K562 (cell line): ENCODE data around the gene RSRC1. TPM values are rescaled to one million over a fixed set of nuclear protein-coding genes. Genes with fewer than 3 reads are reported as not detected.
A peak's percentile ranks its signal among the peaks of the same experiment; 100 is the strongest.

Source experiments
- CHAMP1 ChIP-seq: fragments of 450-650 bp; IDR thresholded peaks from 2 replicates; pipeline ENCODE4 v1.6.1; 2016; ENCODE audit warnings: mild to moderate bottlenecking
- CTCF ChIP-seq, 3 experiments: IDR thresholded peaks in 2 of 3; conservative IDR thresholded peaks in 1 of 3; 2 replicates each; pipeline ENCODE4 v1.5.1; 2011 to 2012; ENCODE audit warnings: low read length in 3 of 3, mild to moderate bottlenecking in 3 of 3, control low read depth in 2 of 3, improper control_type of control experiment in 1 of 3, inconsistent platforms in 1 of 3, low read depth in 1 of 3, mixed read lengths in 1 of 3, moderate library complexity in 1 of 3; ENCODE audit not compliant: insufficient read depth in 2 of 3
- HLTF ChIP-seq: fragments of 450-650 bp; IDR thresholded peaks from 2 replicates; pipeline ENCODE4 v1.6.1; 2016
- REST ChIP-seq, 2 experiments: fragments of 450-650 bp; formaldehyde crosslinking in 1 of 2; IDR thresholded peaks; 2 replicates each; pipeline versions ENCODE4 v1.4.0 to v1.6.1; 2014 to 2020; ENCODE audit warnings: mild to moderate bottlenecking in 2 of 2, borderline replicate concordance in 1 of 2, low read depth in 1 of 2
- RNF2 ChIP-seq: sonication (generic); IDR thresholded peaks from 2 replicates; pipeline ENCODE4 v1.6.1; 2016
- ZNF57 ChIP-seq: fragments of 450-650 bp; formaldehyde crosslinking; IDR thresholded peaks from 2 replicates; pipeline ENCODE4 v1.4.0; 2020; ENCODE audit warnings: mild to moderate bottlenecking, moderate library complexity
- polyA plus RNA-seq, 8 experiments: library from polyadenylated mRNA; depleted of rRNA in 4 of 8; stranded (reverse) in 5 of 8; unstranded in 3 of 8; fragments of >200 nt; fragmentation: Nextera tagmentation in 2 of 8; fragmentation: Illumina TruSeq in 1 of 8; extraction: Ambion mirVana in 2 of 8; extraction: Trizol in 1 of 8; gene quantifications; 2 replicates each; pipeline versions ENCODE4 v1.2.1 to v1.2.3, GENCODE V29; 2011 to 2014; ENCODE audit warnings: inconsistent platforms in 1 of 8, missing spikeins in 1 of 8
- total RNA-seq, 7 experiments: library from RNA; depleted of rRNA in 6 of 7; stranded (reverse); fragments of >200 nt in 6 of 7; fragmentation: Illumina TruSeq in 2 of 7; extraction: Trizol in 2 of 7; gene quantifications; 2 replicates each; pipeline versions ENCODE4 v1.2.1 to v1.2.3, GENCODE V29; 2011 to 2021; ENCODE audit warnings: low replicate concordance in 1 of 7

The RSRC1 gene
- total and polyA plus RNA-seq, 9 of the 15 experiments (the other 6 are each of a cell fraction or from before 2014, with no cell fraction given), result 19.3 to 128 (median 75.5) TPM

- TF ChIP-seq CHAMP1 (0 out of 2 replicates have a peak, but pooled peaks have one; percentile 19), CTCF (IDR thresholded peaks at IDR 0.05 in 2 of 3, conservative IDR thresholded peaks at IDR 0.05 in 1 of 3; ENCODE audit: insufficient read depth in 2 of 3, low read depth in 1 of 3, low read length in 3 of 3) (peak; percentile 34 to 48 (median 43); a peak in 4 of 6 replicates), REST (IDR thresholded peaks at IDR 0.05; ENCODE audit: borderline replicate concordance) (peak; percentile 19; the same call in 1 of the 2 replicates), REST (CRISPR knock-in tag; IDR thresholded peaks at IDR 0.05; ENCODE audit: low read depth) (no peak), RNF2 (no peak), HLTF (no peak), ZNF57 (CRISPR knock-in tag) (no peak)
- TF ChIP-seq, all 486 proteins: peak for 8
Observed at GRCh38 chr3:158573714-158574113, 463.8 kb downstream of the RSRC1 start (continued).
